ENCODE results near the gene HES5. TPM values are rescaled to one million over a fixed set of nuclear protein-coding genes. Genes with fewer than 3 reads are reported as not detected.

The HES5 gene
- total and polyA plus RNA-seq, 2 experiments from 2014 or later = not detected

DNA sequence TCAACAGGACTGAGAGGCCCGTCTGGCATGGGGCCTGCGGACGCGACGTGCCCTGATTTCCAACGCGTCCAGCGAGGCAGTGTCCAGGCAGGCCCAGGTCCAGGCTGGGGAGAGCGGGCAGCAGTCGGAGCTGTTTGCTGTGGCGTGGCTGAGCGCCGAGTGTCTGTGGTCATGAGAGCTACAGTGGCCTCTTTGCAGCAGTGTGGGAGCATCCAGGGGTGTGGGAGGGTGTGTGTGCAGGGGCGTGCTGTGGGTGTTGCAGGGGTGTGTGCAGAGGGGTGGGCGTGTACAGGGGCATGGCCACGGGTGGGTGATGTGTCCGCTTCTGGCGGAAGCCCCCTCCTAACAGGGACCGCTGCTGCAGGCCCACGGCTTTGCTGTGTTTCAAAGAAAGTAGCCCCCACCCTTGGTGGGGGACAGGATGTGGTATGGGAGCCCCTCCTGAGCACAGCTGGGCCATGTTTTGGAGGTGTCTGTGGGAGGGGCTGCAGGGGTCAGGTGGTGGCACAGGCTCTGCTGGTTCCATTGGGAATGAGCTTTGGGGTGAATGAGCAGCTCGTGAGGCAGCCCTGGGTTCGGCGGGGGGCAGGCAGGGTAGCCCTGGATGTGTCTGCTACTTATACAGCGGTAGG is 36.3 kb downstream of the HES5 start:
- H3K4me2 ChIP-seq (ENCODE audit: unreplicated experiment) = no peak overlapping the region
- H4K20me1 ChIP-seq (ENCODE audit: insufficient read depth) = no peaks in the 10 kb centered on the region
- no peaks in the 10 kb centered on the region for H3K9me2 ChIP-seq (ENCODE audit: insufficient read depth)
- no peak overlapping the region for H2AFZ ChIP-seq
- DNase-seq = no peak
- in situ Hi-C loops (cut with MboI) = no loop called here
- no peaks in the 10 kb centered on the region for H3F3A ChIP-seq (ENCODE audit: insufficient read depth)
- H3K4me1 ChIP-seq (ENCODE audit: insufficient read depth) = no peaks in the 10 kb centered on the region
- WGBS, 2 experiments (ENCODE audit: low coverage in 1 of 2, low lambda C conversion rate in 2 of 2, missing lambda C conversion rate in 2 of 2) = 29 to 33% methylated on average over 18 to 24 of the region's 24 CpGs
- no peak overlapping the region for H3K4me3 ChIP-seq
- no peaks in the 10 kb centered on the region for H3K36me3 ChIP-seq (ENCODE audit: low read depth)
- no peak overlapping the region for H3K9ac ChIP-seq
- no peak overlapping the region for H3K27ac ChIP-seq
- peaks cover 7% of the 10 kb centered on the region; the same call in 1 of the 2 replicates for H3K27me3 ChIP-seq (replicated peaks; ENCODE audit: insufficient read depth)
- H3K79me2 ChIP-seq (ENCODE audit: insufficient read depth) = no peaks in the 10 kb centered on the region
- no peak for TF ChIP-seq EZH2phosphoT487 (IDR thresholded peaks at IDR 0.05; ENCODE audit: insufficient read depth, low read depth)
- TF ChIP-seq EZH2 (IDR thresholded peaks at IDR 0.05; ENCODE audit: insufficient read depth, poor library complexity, severe bottlenecking) = no peak
- H3K9me3 ChIP-seq (ENCODE audit: low read depth) = no peaks in the 10 kb centered on the region

DNA sequence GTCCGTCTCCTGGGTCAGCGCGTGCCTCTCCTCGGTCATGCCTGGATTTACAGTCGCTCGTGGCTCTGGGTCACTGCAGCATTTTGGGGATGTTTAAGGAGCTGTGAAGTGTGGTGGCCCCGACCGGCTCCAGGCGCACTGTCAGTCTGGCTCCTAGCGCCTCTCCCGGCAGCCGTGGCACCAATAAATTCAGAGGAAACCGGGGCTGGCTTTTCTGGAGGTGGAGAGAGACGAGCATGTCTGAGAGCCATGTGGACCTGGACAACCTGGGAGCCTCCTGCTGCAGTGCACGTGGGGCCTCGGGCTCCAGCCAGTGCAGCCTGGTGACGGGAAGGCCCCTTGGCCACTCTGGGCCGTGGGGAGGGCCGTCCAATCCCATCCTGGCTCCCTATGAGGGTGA is 36.8 kb downstream of the HES5 start:
- WGBS, 2 experiments (ENCODE audit: low coverage in 1 of 2, low lambda C conversion rate in 2 of 2, missing lambda C conversion rate in 2 of 2) = 9 to 10% methylated on average over 19 of the region's 19 CpGs
- H3K36me3 ChIP-seq (ENCODE audit: low read depth) = no peaks in the 10 kb centered on the region

DNA sequence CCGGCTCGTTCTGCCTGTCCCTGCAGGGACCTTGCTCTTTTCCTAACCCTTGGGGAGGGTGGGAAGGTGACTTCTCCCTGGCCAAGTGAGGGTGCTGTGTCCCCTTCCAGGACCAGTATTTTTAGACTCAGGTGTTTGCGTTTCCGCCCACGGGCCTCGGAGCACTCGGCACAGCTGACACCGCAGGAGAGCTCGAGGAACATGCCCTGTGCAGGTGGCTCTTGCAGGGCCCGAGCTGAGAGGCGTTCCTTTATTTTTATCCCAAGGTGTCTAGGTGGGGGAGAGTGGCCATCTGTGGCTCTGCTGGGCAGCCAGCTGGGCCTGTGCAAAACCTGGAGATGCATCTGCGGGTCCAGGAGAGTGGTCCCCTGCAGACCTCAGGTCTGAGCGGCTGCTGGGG is 38.0 kb downstream of the HES5 start:
- in situ Hi-C loops (cut with MboI) = no loop called here
- no peaks in the 10 kb centered on the region for H3K36me3 ChIP-seq (ENCODE audit: low read depth)
- no peaks in the 10 kb centered on the region for H3F3A ChIP-seq (ENCODE audit: insufficient read depth)
- no peak overlapping the region for H3K4me2 ChIP-seq (ENCODE audit: unreplicated experiment)
- no peak overlapping the region for H3K9ac ChIP-seq
- H3K9me3 ChIP-seq (ENCODE audit: low read depth) = no peaks in the 10 kb centered on the region
- H2AFZ ChIP-seq = no peak overlapping the region
- H3K27me3 ChIP-seq (replicated peaks; ENCODE audit: insufficient read depth) = peaks cover 7% of the 10 kb centered on the region; the same call in 1 of the 2 replicates
- no peaks in the 10 kb centered on the region for H3K9me2 ChIP-seq (ENCODE audit: insufficient read depth)
- H3K4me3 ChIP-seq = no peak overlapping the region
- no peak for TF ChIP-seq EZH2phosphoT487 (IDR thresholded peaks at IDR 0.05; ENCODE audit: insufficient read depth, low read depth)
- TF ChIP-seq EZH2 (IDR thresholded peaks at IDR 0.05; ENCODE audit: insufficient read depth, poor library complexity, severe bottlenecking) = no peak
- no peaks in the 10 kb centered on the region for H4K20me1 ChIP-seq (ENCODE audit: insufficient read depth)
- no peaks in the 10 kb centered on the region for H3K4me1 ChIP-seq (ENCODE audit: insufficient read depth)
- 26 to 30% methylated on average over 13 of the region's 13 CpGs for WGBS, 2 experiments (ENCODE audit: low coverage in 1 of 2, low lambda C conversion rate in 2 of 2, missing lambda C conversion rate in 2 of 2)
- H3K79me2 ChIP-seq (ENCODE audit: insufficient read depth) = no peaks in the 10 kb centered on the region
- no peak for DNase-seq
- no peak overlapping the region for H3K27ac ChIP-seq

More for the DNA sequence above, 36.8 kb downstream of the HES5 start:
- in situ Hi-C loops (cut with MboI) = no loop called here
- no peaks in the 10 kb centered on the region for H3K9me3 ChIP-seq (ENCODE audit: low read depth)
- no peak overlapping the region for H3K9ac ChIP-seq
- DNase-seq = no peak
- H3F3A ChIP-seq (ENCODE audit: insufficient read depth) = no peaks in the 10 kb centered on the region
- H3K4me2 ChIP-seq (ENCODE audit: unreplicated experiment) = no peak overlapping the region
- H3K79me2 ChIP-seq (ENCODE audit: insufficient read depth) = no peaks in the 10 kb centered on the region
- no peak overlapping the region for H3K27ac ChIP-seq
- H3K4me1 ChIP-seq (ENCODE audit: insufficient read depth) = no peaks in the 10 kb centered on the region
- H3K27me3 ChIP-seq (replicated peaks; ENCODE audit: insufficient read depth) = peaks cover 7% of the 10 kb centered on the region; the same call in 1 of the 2 replicates
- H4K20me1 ChIP-seq (ENCODE audit: insufficient read depth) = no peaks in the 10 kb centered on the region
- no peak for TF ChIP-seq EZH2phosphoT487 (IDR thresholded peaks at IDR 0.05; ENCODE audit: insufficient read depth, low read depth)
- no peak for TF ChIP-seq EZH2 (IDR thresholded peaks at IDR 0.05; ENCODE audit: insufficient read depth, poor library complexity, severe bottlenecking)
- H3K4me3 ChIP-seq = no peak overlapping the region
- H3K9me2 ChIP-seq (ENCODE audit: insufficient read depth) = no peaks in the 10 kb centered on the region
- H2AFZ ChIP-seq = no peak overlapping the region

DNA sequence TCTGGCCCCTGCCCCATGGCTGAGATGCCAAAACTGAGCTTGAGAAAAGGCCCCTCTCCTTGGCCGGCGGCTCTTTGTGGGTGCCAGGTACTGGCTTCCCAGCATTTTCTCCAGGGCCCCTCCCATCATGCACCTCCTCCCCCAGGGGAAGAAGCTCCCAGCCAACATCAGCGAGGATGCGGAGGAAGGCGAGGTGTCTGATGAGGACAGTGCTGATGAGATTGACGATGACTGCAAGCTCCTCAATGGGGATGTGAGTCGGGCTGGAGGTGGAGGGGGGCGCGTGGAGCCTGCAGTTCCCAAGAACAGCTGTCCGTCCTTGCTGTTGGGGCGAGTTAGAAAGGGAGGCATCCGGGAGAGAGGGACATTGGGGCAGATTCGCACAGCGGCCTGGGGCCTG is 40.4 kb downstream of the HES5 start:
- H3K4me2 ChIP-seq (ENCODE audit: unreplicated experiment) = no peak overlapping the region
- in situ Hi-C loops (cut with MboI) = no loop called here

More for the DNA sequence above, 40.4 kb downstream of the HES5 start:
- no peaks in the 10 kb centered on the region for H3K79me2 ChIP-seq (ENCODE audit: insufficient read depth)
- WGBS, 2 experiments (ENCODE audit: low coverage in 1 of 2, low lambda C conversion rate in 2 of 2, missing lambda C conversion rate in 2 of 2) = 70 to 75% methylated on average over 11 to 14 of the region's 14 CpGs
- H3K4me1 ChIP-seq (ENCODE audit: insufficient read depth) = no peaks in the 10 kb centered on the region
- DNase-seq = no peak
- no peak overlapping the region for H3K27ac ChIP-seq
- H3K9me3 ChIP-seq (ENCODE audit: low read depth) = no peaks in the 10 kb centered on the region
- H3F3A ChIP-seq (ENCODE audit: insufficient read depth) = no peaks in the 10 kb centered on the region
- no peaks in the 10 kb centered on the region for H4K20me1 ChIP-seq (ENCODE audit: insufficient read depth)
- no peak overlapping the region for H3K9ac ChIP-seq
- H3K36me3 ChIP-seq (ENCODE audit: low read depth) = no peaks in the 10 kb centered on the region
- H3K9me2 ChIP-seq (ENCODE audit: insufficient read depth) = no peaks in the 10 kb centered on the region
- no peak overlapping the region for H2AFZ ChIP-seq
- peaks cover 7% of the 10 kb centered on the region; the same call in 1 of the 2 replicates for H3K27me3 ChIP-seq (replicated peaks; ENCODE audit: insufficient read depth)
- no peak for TF ChIP-seq EZH2phosphoT487 (IDR thresholded peaks at IDR 0.05; ENCODE audit: insufficient read depth, low read depth)
- TF ChIP-seq EZH2 (IDR thresholded peaks at IDR 0.05; ENCODE audit: insufficient read depth, poor library complexity, severe bottlenecking) = no peak
- no peak overlapping the region for H3K4me3 ChIP-seq

Measured in GM23248 (cell line).